ENCODE data around the gene NRIP1. TPM values are rescaled to one million over a fixed set of nuclear protein-coding genes. Genes with fewer than 3 reads are reported as not detected.

NRIP1 gene
- total RNA-seq (10 to 100 TPM; 22.8 to 24.5 TPM), polyA plus RNA-seq (10 to 100 TPM; 17.4 to 21.4 TPM)

DNA sequence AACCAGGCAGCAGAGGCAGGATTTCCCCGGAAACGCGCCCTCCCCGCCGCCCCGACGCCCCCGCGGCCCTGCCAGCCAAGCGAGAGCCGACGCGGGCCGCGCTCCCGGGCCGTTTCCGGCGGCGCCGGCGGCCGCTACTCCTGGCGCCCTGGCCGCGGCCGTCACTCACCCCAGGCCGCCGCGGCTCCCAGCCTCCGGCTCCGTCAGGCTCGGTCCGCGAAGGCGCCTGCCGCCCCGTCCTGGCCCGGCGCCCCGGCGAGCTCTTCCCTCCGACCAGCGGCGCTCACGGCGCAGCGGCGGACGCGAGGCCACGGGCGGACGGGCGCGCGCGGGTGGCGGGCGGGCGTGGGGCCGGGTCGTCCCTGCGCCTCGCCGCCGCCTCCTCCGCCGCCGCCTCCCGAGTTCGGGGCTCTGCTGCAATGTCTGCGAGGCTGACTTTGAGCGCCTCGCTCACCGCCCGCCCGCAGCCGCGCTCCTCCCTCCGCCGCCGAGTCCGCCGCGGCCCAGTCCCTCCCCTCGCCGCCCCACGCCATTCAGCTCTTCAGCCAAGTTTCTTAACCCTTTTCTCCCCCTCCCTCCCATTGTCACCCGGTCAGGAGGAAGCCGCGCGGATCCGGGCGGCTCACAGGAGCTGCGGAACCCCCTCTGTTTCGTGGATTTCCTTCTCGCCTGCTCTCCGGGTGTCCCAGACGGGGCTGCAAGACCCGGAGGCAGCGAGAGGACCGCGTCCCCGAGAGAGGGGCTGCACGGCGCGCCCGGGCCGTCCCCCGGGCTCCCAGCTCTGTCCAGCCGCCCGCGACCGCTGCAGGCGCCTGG lies at the start of gene NRIP1:
Gene NRIP1 (minus strand): TSS at position 425 of the 816 bp plus-strand sequence. CDS start 96,808 bp downstream, outside the sequence.
- Mint-ChIP-seq H3K36me3 (peaks cover 0 to 15% of the 10 kb centered on the region in 2 donors), H3K4me1 (peaks cover 22 to 53% (median 38%) of the 10 kb centered on the region in 4 donors)

GRCh38 chr21:15112858-15113257 lies 48.1 kb upstream of the NRIP1 start:
- Mint-ChIP-seq H3K27me3 (peaks cover 4 to 5% of the 10 kb centered on the region in 2 donors), H3K4me3 (no peak overlapping the region), H3K4me1 (no peaks in the 10 kb centered on the region), H3K9me3 (no peaks in the 10 kb centered on the region), H3K36me3 (no peaks in the 10 kb centered on the region), H3K27ac (no peak overlapping the region)
- Histone ChIP-seq H3K9me3 (ENCODE audit: control insufficient read depth in 1 of 2, low read length in 2 of 2) (no peaks in the 10 kb centered on the region), H3K36me3 (ENCODE audit: insufficient read depth, low read length) (no peaks in the 10 kb centered on the region), H3K4me3 (ENCODE audit: low read length in 2 of 2) (no peak overlapping the region), H3K27me3 (ENCODE audit: insufficient read depth, low read length) (no peaks in the 10 kb centered on the region), H3K27ac (ENCODE audit: low read depth, low read length) (no peak overlapping the region), H3K4me1 (ENCODE audit: insufficient read depth, low read length) (no peaks in the 10 kb centered on the region)
- ChIA-PET CTCF (ENCODE audit: partially characterized antibody) (no interaction called here), POLR2A (ENCODE audit: partially characterized antibody) (no interaction called here)
- intact Hi-C loops (cut with micrococcal nuclease) = no loop called here
- no peak for DNase-seq

More for the DNA sequence above, at the start of gene NRIP1:
- H3K9me3 ChIP-seq (ENCODE audit: control insufficient read depth in 1 of 2, low read length in 2 of 2) = no peaks in the 10 kb centered on the region
- peaks cover 27% of the 10 kb centered on the region for H3K4me1 ChIP-seq (ENCODE audit: insufficient read depth, low read length)
- peaks cover 0 to 18% of the 10 kb centered on the region in 2 donors for H3K27me3 Mint-ChIP-seq
- ChIA-PET POLR2A (ENCODE audit: partially characterized antibody) (interaction anchor here (1.0 to 1.8 kb wide), 8 partner anchors 9 to 682 kb away, joined by 3 to 9 read pairs (median 6); partner anchors contain the start of gene HSPA13), CTCF (ENCODE audit: partially characterized antibody) (interaction anchor here (1.3 to 1.5 kb wide), 3 partner anchors 419 to 527 kb away, joined by 3 read pairs; no protein-coding TSS in a partner anchor)
- peak within 1 kb of the TSS; percentile 95 to 99 (median 97) for H3K27ac Mint-ChIP-seq
- intact Hi-C loops (cut with micrococcal nuclease) = loop anchor here (1.0 to 10.0 kb wide), 6 partner anchors 57 to 763 kb away; partner anchors contain the start of genes HSPA13 and SAMSN1
- peak; percentile 79 to 86 (median 85) for DNase-seq
- no peaks in the 10 kb centered on the region for H3K36me3 ChIP-seq (ENCODE audit: insufficient read depth, low read length)
- H3K9me3 Mint-ChIP-seq = no peaks in the 10 kb centered on the region
- H3K27me3 ChIP-seq (ENCODE audit: insufficient read depth, low read length) = no peaks in the 10 kb centered on the region
- peak within 1 kb of the TSS; percentile 66 to 72 for H3K4me3 ChIP-seq (ENCODE audit: low read length in 2 of 2)
- H3K27ac ChIP-seq (ENCODE audit: low read depth, low read length) = peak within 1 kb of the TSS; percentile 68
- H3K4me3 Mint-ChIP-seq = peak within 1 kb of the TSS; percentile 92 to 97 (median 96)

DNA sequence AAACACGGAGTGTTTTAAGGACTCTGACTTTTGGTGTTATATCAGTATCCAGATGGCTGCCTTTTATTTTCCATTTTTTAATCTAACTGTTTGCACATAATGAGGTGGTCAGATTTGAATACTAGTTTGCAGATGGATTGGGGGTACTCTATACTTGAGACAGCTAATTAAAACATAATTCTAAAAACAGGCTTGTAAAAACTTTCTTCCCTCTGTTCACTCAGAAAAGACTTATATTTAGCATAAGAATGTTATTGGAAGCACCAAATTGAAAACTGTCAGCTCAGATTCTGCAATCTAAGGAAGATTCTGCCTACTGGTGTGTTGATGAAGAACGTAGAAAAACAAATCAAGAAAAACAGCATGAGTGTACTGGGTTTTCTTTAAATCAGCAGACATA lies 44.0 kb upstream of the NRIP1 start:
- H3K4me1 Mint-ChIP-seq = no peaks in the 10 kb centered on the region
- peaks cover 2 to 5% of the 10 kb centered on the region in 2 donors for H3K27me3 Mint-ChIP-seq
- H3K9me3 Mint-ChIP-seq = no peaks in the 10 kb centered on the region
- POLR2A ChIA-PET (ENCODE audit: partially characterized antibody) = no interaction called here
- intact Hi-C loops (cut with micrococcal nuclease) = no loop called here
- DNase-seq = no peak
- H3K4me3 Mint-ChIP-seq = no peak overlapping the region
- no peaks in the 10 kb centered on the region for H3K27me3 ChIP-seq (ENCODE audit: insufficient read depth, low read length)
- H3K4me3 ChIP-seq (ENCODE audit: low read length in 2 of 2) = no peak overlapping the region
- H3K27ac Mint-ChIP-seq = no peak overlapping the region
- H3K9me3 ChIP-seq (ENCODE audit: control insufficient read depth in 1 of 2, low read length in 2 of 2) = no peaks in the 10 kb centered on the region
- no peaks in the 10 kb centered on the region for H3K36me3 ChIP-seq (ENCODE audit: insufficient read depth, low read length)
- no peaks in the 10 kb centered on the region for H3K4me1 ChIP-seq (ENCODE audit: insufficient read depth, low read length)
- no peak overlapping the region for H3K27ac ChIP-seq (ENCODE audit: low read depth, low read length)
- no peaks in the 10 kb centered on the region for H3K36me3 Mint-ChIP-seq
- CTCF ChIA-PET (ENCODE audit: partially characterized antibody) = interaction anchor here (1.3 kb wide), 1 partner anchor 14 kb away, joined by 5 read pairs; no protein-coding TSS in a partner anchor

DNA sequence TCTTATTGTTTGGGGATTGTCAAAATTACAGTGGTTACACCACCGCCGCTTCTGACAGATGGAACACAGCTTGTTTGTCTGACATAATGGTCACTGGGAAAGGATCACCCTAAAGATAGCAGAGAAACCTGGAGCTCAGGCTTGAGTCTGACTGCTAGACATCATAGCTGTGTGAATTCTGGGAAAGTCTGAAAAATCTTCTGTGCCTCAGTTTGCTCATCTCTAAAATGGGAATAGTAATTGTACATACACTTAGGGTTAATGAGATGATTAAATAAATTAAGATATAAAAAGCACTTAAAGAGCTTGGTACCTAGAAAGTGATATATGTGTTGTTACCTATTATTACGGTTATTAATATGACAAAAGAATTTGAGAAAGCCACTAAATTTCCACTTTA lies 39.7 kb upstream of the NRIP1 start:
- ChIA-PET POLR2A (ENCODE audit: partially characterized antibody) (no interaction called here), CTCF (ENCODE audit: partially characterized antibody) (no interaction called here)
- Histone ChIP-seq H3K36me3 (ENCODE audit: insufficient read depth, low read length) (no peaks in the 10 kb centered on the region), H3K4me1 (ENCODE audit: insufficient read depth, low read length) (no peaks in the 10 kb centered on the region), H3K4me3 (ENCODE audit: low read length in 2 of 2) (no peak overlapping the region), H3K27ac (ENCODE audit: low read depth, low read length) (no peak overlapping the region), H3K9me3 (ENCODE audit: control insufficient read depth in 1 of 2, low read length in 2 of 2) (no peaks in the 10 kb centered on the region), H3K27me3 (ENCODE audit: insufficient read depth, low read length) (no peaks in the 10 kb centered on the region)
- no peak for DNase-seq
- H3K9me3 Mint-ChIP-seq = no peaks in the 10 kb centered on the region
- H3K27ac Mint-ChIP-seq = no peak overlapping the region
- H3K4me3 Mint-ChIP-seq = no peak overlapping the region
- H3K4me1 Mint-ChIP-seq = no peaks in the 10 kb centered on the region
- H3K27me3 Mint-ChIP-seq = peaks cover 0 to 3% of the 10 kb centered on the region in 2 donors
- intact Hi-C loops (cut with micrococcal nuclease) = no loop called here
- H3K36me3 Mint-ChIP-seq = no peaks in the 10 kb centered on the region

GRCh38 chr21:15098908-15099307 lies 34.1 kb upstream of the NRIP1 start:
- no peaks in the 10 kb centered on the region for H3K36me3 ChIP-seq (ENCODE audit: insufficient read depth, low read length)
- intact Hi-C loops (cut with micrococcal nuclease) = no loop called here
- no peak overlapping the region for H3K4me3 ChIP-seq (ENCODE audit: low read length in 2 of 2)
- no peak overlapping the region for H3K27ac Mint-ChIP-seq
- no peak for DNase-seq
- H3K27ac ChIP-seq (ENCODE audit: low read depth, low read length) = no peak overlapping the region
- POLR2A ChIA-PET (ENCODE audit: partially characterized antibody) = no interaction called here
- H3K4me3 Mint-ChIP-seq = no peak overlapping the region
- H3K4me1 ChIP-seq (ENCODE audit: insufficient read depth, low read length) = no peaks in the 10 kb centered on the region
- H3K27me3 ChIP-seq (ENCODE audit: insufficient read depth, low read length) = no peaks in the 10 kb centered on the region
- H3K4me1 Mint-ChIP-seq = no peaks in the 10 kb centered on the region
- no peaks in the 10 kb centered on the region for H3K27me3 Mint-ChIP-seq
- H3K9me3 ChIP-seq (ENCODE audit: control insufficient read depth in 1 of 2, low read length in 2 of 2) = no peaks in the 10 kb centered on the region
- CTCF ChIA-PET (ENCODE audit: partially characterized antibody) = no interaction called here
- H3K36me3 Mint-ChIP-seq = no peaks in the 10 kb centered on the region
- H3K9me3 Mint-ChIP-seq = no peaks in the 10 kb centered on the region

DNA sequence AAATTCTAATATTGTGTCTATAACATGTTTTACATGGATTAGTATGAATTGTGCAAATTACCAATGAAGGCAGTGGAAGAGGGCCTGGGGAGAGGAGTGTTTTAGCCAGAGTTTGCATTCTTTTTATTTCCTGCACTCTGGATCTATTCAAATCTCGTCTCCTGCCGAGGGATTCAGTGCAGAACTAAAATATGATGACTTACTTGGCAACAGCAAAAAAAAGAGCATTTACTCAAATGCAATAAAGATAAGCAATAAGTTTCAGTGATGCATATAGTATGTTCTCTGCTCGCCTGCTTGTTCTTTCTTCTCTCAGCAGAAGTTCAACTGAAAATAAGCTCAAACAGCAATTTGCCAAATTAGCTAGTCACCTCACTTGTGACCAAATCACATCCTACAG lies 33.4 kb upstream of the NRIP1 start:
- Mint-ChIP-seq H3K27ac (no peak overlapping the region), H3K27me3 (no peaks in the 10 kb centered on the region), H3K4me1 (no peaks in the 10 kb centered on the region), H3K9me3 (no peaks in the 10 kb centered on the region), H3K36me3 (no peaks in the 10 kb centered on the region), H3K4me3 (no peak overlapping the region)
- Histone ChIP-seq H3K4me3 (ENCODE audit: low read length in 2 of 2) (no peak overlapping the region), H3K27ac (ENCODE audit: low read depth, low read length) (no peak overlapping the region), H3K4me1 (ENCODE audit: insufficient read depth, low read length) (no peaks in the 10 kb centered on the region), H3K36me3 (ENCODE audit: insufficient read depth, low read length) (no peaks in the 10 kb centered on the region), H3K9me3 (ENCODE audit: control insufficient read depth in 1 of 2, low read length in 2 of 2) (no peaks in the 10 kb centered on the region), H3K27me3 (ENCODE audit: insufficient read depth, low read length) (no peaks in the 10 kb centered on the region)
- POLR2A ChIA-PET (ENCODE audit: partially characterized antibody) = no interaction called here
- CTCF ChIA-PET (ENCODE audit: partially characterized antibody) = no interaction called here
- intact Hi-C loops (cut with micrococcal nuclease) = no loop called here
- DNase-seq = no peak

GRCh38 chr21:15097580-15097979 lies 32.8 kb upstream of the NRIP1 start:
- no peaks in the 10 kb centered on the region for H3K27me3 Mint-ChIP-seq
- no peaks in the 10 kb centered on the region for H3K27me3 ChIP-seq (ENCODE audit: insufficient read depth, low read length)
- POLR2A ChIA-PET (ENCODE audit: partially characterized antibody) = no interaction called here
- H3K4me1 ChIP-seq (ENCODE audit: insufficient read depth, low read length) = no peaks in the 10 kb centered on the region
- no peaks in the 10 kb centered on the region for H3K4me1 Mint-ChIP-seq
- no peak overlapping the region for H3K4me3 ChIP-seq (ENCODE audit: low read length in 2 of 2)
- no peak overlapping the region for H3K4me3 Mint-ChIP-seq
- H3K9me3 Mint-ChIP-seq = no peaks in the 10 kb centered on the region
- no peak overlapping the region for H3K27ac ChIP-seq (ENCODE audit: low read depth, low read length)
- no peaks in the 10 kb centered on the region for H3K36me3 Mint-ChIP-seq
- H3K27ac Mint-ChIP-seq = no peak overlapping the region
- H3K36me3 ChIP-seq (ENCODE audit: insufficient read depth, low read length) = no peaks in the 10 kb centered on the region
- CTCF ChIA-PET (ENCODE audit: partially characterized antibody) = no interaction called here
- no peaks in the 10 kb centered on the region for H3K9me3 ChIP-seq (ENCODE audit: control insufficient read depth in 1 of 2, low read length in 2 of 2)
- intact Hi-C loops (cut with micrococcal nuclease) = no loop called here
- no peak for DNase-seq
